Hippocampal formation (tissue), 2 donors: ENCODE measurements around the gene CMBL.

Experiments used
- DNase-seq, 2 donors: peaks; one replicate each; lab custom pipeline; 2025; lab: John Stamatoyannopoulos, UW

Gene CMBL

DNA sequence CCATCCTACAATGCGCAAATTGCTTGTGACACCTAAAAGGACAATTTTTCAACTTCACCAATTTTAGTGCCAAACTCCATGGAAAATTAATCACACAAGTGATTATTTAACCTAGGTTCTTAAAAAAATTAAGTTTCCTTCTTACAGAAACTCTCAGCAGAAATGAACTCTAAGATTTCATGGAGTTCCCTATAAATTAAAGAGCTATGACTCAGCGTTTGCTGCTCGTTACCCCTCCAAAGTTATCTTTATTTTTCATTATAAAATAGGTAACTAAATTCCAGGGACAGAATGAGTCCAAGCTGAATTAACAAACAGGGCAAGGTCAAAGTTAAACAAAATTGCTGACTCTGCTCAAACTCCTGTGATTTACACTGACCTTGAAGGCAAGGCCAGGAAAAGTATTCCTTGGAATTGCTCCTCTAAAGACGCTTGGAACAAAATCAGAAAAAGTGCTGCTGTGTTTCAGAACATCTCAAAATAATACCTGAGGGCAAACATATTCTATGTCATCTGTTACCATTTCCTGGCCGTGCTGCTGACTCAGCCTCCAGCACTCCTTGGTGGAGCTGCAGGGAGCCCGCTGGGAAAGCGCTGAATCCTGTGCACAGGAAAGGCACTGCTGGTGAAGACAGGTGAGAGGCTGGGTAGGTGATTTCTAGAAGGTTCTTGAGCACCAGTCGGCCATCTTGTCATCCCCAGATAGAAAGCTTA is 2.5 kb upstream of the CMBL start:
- DNase-seq, result no peak

- no peak for DNase-seq
Observed at GRCh38 chr5:10308844-10309243, 1.1 kb upstream of the CMBL start.

- DNase-seq, result no peak
Observed at GRCh38 chr5:10306806-10307205, 896 bp downstream of the CMBL start.

DNA sequence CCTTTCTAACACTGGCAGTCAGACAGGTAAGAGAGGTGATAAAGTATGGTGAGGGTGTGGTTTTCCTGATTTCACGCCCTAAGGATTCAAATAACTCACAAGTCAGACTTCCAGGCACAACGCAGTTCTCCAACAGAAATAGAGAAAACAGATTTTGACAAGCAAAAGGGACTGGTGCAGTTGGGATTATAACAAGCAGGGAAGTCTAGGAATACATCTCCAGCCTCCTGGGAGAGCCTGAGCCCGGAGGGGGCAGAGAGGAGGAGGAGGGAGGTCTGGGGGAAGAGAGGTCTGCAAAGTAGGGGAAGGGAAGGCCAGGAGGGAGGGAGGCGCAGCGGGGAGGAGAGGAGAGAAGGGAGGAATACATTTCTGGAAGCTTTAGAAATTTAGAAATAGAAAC is 1.6 kb downstream of the CMBL start:
- DNase-seq, result no peak

GRCh38 chr5:10304932-10305331 is 2.8 kb downstream of the CMBL start:
- DNase-seq, result no peak

DNA sequence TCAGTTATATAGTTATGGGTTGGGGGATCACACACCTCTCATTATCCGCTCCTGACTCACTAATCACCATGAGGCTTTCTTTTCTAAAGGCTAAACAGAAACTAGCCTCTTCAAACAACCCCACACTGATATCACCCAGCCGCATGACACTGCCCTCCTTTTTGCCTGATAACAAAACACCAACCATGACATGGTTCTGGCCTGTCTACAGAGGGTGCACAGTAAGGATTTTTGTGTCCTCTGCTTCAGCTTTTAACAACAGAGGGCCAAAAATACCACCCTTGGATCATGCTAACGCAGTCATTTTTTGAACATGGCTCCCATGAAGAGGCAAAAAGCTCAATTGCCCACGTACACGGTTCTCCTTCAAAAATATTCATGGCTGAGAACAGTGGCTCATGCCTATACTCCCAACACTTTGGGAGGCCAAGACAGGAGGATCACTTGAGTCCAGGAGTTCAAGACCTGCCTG is 4.0 kb downstream of the CMBL start:
- DNase-seq, result no peak

DNA sequence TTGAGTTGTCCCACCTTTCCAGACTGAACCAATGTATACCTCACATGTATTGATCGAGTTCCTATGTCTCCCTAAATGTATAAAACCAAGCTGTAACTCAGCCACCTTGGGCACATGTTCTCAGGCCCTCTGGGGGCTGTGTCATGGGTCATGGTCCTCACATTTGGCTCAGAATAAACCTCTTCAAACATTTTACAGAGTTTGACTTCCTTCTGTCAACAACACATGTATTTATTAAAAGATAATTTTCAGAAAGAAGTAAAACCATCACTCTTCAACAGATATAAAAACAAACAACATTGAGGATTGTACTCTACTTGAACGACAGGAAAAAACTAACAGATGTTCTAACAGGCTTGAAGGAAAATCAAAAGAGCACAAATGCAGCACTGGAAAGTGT is 4.5 kb downstream of the CMBL start:
- DNase-seq, result no peak

DNA sequence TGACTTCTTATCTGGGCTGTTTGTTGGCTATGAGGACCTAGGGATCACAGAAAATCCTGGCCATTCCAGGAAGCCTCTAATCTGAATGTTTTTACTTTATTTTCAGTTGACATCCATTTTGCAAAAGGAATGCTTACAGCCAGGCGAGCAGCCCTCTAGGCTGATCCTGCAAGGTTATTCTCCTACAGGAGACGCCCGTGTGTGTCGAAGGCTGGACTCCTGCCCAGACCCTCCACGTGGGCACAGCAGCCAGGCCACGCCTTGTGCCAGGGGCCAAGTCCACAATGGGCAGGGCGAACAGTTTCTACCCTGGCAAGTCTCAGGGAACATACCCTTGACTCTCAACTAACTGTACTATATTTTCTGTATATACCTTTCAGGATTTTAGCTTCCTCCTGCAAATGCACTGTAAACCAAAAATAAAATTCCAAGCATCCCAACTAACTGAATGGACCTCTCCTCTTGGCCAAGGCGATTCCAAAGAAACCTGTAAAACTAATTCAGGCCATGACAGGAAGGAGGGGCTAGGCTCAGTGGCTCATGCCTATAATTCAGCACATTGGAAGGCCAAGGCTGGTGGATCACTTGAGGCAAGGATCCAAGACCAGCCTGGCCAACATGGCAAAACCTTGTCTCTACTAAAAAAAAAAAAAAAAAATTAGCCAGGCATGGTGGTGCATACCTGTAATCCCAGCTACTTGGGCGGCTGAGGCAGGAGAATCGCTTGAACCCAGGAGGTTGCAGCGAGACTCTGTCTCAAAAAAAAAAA is 5.7 kb downstream of the CMBL start:
- peak in 1 of 2 donors; percentile 23 for DNase-seq

DNA sequence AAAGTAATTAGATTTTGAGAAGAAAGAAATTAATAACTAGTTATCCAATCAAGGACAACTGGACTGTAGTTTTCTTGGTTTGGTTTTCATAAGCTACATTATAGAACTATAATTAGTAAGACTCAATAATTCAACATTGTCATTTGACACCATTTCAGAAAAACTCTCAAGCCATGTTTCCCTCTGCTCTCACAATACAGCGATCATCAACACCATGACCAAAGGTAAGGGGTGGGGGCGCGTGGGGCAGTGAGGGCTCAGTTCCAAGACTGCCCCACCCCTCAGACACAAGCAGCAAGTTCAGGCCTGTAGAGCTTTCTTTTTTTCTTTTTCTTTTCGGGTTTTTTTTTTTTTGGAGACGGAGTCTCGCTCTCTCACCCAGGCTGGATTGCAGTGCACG is 6.4 kb downstream of the CMBL start:
- no peak for DNase-seq

DNA sequence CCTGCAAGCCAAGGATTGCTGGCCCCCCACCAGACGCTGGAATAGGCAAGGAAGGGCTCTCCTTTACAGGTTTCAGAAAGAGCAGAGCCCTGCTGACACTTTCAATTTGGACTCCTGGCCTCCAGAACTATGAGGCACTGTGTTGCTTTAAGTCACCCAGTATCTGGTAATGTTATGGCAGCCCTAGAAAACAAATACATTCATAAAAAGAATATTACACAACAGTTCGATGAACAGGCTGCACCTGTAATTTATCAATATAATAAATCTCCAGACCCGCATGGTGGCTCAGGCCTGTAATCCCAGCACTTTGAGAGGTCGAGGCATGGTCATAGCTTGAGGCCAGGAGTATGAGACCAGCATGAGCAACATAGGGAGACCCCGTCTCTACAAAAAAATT is 7.5 kb downstream of the CMBL start:
- no peak for DNase-seq

- no peak for DNase-seq
Observed at GRCh38 chr5:10297646-10298204, 10.0 kb downstream of the CMBL start.

GRCh38 chr5:10295619-10296326 is 11.9 kb downstream of the CMBL start:
- no peak for DNase-seq

GRCh38 chr5:10293907-10294662 is 13.6 kb downstream of the CMBL start:
- DNase-seq, result no peak

DNA sequence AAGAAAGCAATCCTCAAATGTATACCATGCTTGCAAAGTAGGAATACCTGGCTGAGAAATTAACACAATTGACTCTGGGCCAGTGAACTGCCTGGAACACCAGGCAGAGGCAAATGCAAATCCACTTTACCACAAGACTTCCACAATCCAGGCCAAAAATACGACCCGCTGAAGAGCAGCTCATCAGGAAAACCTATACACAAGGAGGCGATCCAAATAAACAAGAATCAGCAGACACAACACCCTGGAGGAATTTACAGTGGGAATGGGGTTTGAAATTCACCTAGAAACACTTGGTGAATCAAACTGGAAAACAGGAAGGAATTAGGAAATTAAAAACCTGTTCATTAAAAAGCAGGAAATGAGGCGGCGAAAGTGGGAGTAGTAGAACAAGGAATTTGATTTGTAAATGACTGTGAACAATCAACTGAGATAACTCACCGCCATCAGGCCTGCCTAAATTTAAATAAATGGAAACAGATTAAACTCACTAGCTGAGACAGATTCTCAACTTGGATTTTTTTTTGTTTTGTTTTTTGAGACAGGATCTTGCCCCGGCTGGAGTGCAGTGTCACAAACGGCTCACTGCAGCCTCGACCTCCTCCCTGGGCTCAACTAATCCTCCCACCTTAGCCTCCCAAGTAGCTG is 15.9 kb downstream of the CMBL start:
- DNase-seq, result no peak

DNA sequence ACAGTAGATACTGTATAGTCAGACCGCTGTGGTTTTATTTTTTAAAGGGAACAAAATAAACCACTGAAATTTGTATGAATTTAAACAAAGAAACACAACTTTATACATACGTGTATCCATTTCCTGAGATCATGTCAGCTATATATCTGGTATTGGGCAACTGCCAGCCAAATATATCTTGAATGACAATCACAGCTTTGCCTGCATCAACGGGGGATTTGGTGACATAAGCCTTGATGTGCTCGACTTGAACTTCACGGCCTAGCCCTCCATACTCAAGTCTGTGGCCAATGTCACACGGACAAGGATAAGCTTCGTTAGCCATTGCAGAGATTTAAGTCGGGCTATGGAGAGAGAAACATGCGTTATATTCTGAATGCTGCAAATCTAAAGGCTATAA is 17.3 kb downstream of the CMBL start:
- no peak for DNase-seq

DNA sequence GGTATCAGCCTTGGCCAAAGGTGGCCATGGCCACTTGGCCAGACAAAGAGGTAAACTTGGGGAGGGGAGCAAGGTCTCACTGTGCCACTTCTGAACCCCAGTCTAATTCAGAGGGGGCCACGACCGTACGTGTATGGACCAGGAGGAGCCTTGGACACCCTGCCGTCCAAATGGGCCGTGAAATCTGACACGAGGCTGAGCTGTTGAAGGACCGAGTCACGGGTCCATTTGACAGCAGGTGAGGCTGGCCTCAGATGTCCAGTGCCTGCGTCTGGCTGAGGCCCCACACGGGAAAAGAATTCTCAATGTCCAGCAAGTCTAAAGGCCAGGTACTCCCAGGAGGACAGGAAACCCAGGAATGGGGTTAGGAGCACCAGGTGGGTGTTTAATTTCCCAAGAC is 17.7 kb downstream of the CMBL start:
- DNase-seq, result no peak

GRCh38 chr5:10289353-10289752 is 18.3 kb downstream of the CMBL start:
- no peak for DNase-seq

- DNase-seq, result no peak
Observed at GRCh38 chr5:10288592-10289219, 19.0 kb downstream of the CMBL start.

GRCh38 chr5:10286862-10287227 is 20.9 kb downstream of the CMBL start:
- DNase-seq, result no peak

- DNase-seq, result no peak
Observed at GRCh38 chr5:10286162-10286861, 21.4 kb downstream of the CMBL start.
